ENCODE measurements around the gene CCDC88B. TPM values are rescaled to one million over a fixed set of nuclear protein-coding genes. Genes with fewer than 3 reads are reported as not detected.

The CCDC88B gene
- polyA plus RNA-seq, 1 experiment, result 0.66 TPM

GRCh38 chr11:64357446-64357845 lies 17.4 kb downstream of the CCDC88B start:
- ChIA-PET POLR2A (interaction anchor here (0.6 kb wide), 1 partner anchor 572 kb away, joined by 6 read pairs; no protein-coding TSS in a partner anchor), CTCF (interaction anchor here (0.6 to 6.8 kb wide), 5 partner anchors 13 to 107 kb away, joined by 3 to 71 read pairs (median 3); partner anchors contain the start of genes ESRRA, PRDX5 and TRMT112)
- Histone ChIP-seq H3K4me3 (ENCODE audit: low read depth, low read length) (no peak overlapping the region), H3K36me3 (ENCODE audit: control insufficient read depth, insufficient read depth, low read length) (peaks cover 14% of the 10 kb centered on the region), H3K27me3 (ENCODE audit: control insufficient read depth, insufficient read depth, low read length) (no peaks in the 10 kb centered on the region)
- no peak for DNase-seq (ENCODE audit: low read depth)
- TF ChIP-seq, protein P1, sequence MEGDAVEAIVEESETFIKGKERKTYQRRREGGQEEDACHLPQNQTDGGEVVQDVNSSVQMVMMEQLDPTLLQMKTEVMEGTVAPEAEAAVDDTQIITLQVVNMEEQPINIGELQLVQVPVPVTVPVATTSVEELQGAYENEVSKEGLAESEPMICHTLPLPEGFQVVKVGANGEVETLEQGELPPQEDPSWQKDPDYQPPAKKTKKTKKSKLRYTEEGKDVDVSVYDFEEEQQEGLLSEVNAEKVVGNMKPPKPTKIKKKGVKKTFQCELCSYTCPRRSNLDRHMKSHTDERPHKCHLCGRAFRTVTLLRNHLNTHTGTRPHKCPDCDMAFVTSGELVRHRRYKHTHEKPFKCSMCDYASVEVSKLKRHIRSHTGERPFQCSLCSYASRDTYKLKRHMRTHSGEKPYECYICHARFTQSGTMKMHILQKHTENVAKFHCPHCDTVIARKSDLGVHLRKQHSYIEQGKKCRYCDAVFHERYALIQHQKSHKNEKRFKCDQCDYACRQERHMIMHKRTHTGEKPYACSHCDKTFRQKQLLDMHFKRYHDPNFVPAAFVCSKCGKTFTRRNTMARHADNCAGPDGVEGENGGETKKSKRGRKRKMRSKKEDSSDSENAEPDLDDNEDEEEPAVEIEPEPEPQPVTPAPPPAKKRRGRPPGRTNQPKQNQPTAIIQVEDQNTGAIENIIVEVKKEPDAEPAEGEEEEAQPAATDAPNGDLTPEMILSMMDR (IDR thresholded peaks at IDR 0.05; ENCODE audit: insufficient read depth, low read depth, low read length), result no peak

DNA sequence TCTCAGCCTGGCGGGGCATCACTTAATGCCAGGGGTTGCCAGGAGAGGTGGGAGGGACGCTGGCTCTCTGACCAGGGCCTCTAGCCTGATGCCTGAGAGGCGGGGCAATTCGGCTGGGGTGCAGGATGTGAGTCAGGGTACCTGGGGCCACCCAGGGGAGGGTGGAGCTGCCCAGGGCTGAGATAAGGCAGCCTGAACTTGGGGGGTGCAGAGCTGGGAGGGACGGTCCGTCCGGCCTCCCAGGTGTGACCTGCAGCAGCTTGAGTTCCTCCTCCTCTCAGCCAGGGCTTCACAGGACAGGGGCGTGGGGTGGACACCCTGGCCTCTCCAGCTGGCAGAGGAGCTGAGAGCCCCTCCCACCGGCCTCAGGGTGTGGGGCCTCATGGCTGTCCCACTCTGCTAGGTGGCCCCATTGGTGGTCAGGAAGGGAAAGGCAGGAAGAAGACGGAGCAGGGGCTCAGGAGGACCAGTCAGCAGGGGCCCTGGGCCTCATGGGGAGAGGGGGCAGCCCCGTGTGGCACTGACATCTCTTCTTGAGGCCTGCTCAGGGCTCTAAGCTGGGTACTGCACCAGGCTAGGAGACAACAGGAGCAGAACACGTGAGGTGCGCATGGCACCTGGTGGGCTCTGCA lies 18.0 kb downstream of the CCDC88B start:
- Histone ChIP-seq H3K27me3 (ENCODE audit: control insufficient read depth, insufficient read depth, low read length) (no peaks in the 10 kb centered on the region), H3K36me3 (ENCODE audit: control insufficient read depth, insufficient read depth, low read length) (peaks cover 14% of the 10 kb centered on the region), H3K4me3 (ENCODE audit: low read depth, low read length) (no peak overlapping the region)
- ChIA-PET POLR2A (interaction anchor here (0.6 kb wide), 1 partner anchor 573 kb away, joined by 6 read pairs; no protein-coding TSS in a partner anchor), CTCF (interaction anchor here (0.9 to 6.8 kb wide), 4 partner anchors 14 to 154 kb away, joined by 4 to 71 read pairs (median 4); partner anchors contain the start of genes PRDX5 and TRMT112)
- no peak for DNase-seq (ENCODE audit: low read depth)
- TF ChIP-seq, protein P1 (IDR thresholded peaks at IDR 0.05; ENCODE audit: insufficient read depth, low read depth, low read length), result no peak

DNA sequence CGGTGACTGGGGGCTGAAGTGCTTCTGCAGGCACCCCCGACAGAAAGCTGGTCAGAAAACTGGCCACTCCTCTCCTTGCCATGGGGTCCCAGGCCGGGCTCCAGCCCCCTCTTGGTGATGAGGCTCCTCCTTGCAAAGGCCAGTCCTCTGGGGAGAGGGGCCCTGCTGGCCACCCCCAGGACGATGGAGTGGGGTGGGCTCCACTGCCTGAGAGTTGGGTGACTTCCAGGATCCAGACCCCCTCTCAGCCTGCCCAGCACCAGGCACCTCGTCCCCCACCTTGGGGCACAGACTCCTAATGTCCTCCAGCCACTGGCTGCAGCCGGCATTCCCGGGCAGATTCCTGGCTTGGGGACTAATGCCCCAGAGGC lies 18.5 kb downstream of the CCDC88B start:
- Histone ChIP-seq H3K27me3 (ENCODE audit: control insufficient read depth, insufficient read depth, low read length) (no peaks in the 10 kb centered on the region), H3K36me3 (ENCODE audit: control insufficient read depth, insufficient read depth, low read length) (peaks cover 16% of the 10 kb centered on the region), H3K4me3 (ENCODE audit: low read depth, low read length) (peak overlapping the region; percentile 40)
- CTCF ChIA-PET, result interaction anchor here (1.0 to 6.8 kb wide), 3 partner anchors 14 to 154 kb away, joined by 4 to 71 read pairs (median 5); no protein-coding TSS in a partner anchor
- no peak for DNase-seq (ENCODE audit: low read depth)
- TF ChIP-seq, protein P1 (IDR thresholded peaks at IDR 0.05; ENCODE audit: insufficient read depth, low read depth, low read length), result no peak
- POLR2A ChIA-PET, result no interaction called here

GRCh38 chr11:64358907-64359711 lies 19.1 kb downstream of the CCDC88B start, which contains the start of gene RPS6KA4:
TSS of gene RPS6KA4 (plus strand) at chr11:64359162. CDS start at chr11:64359236, 74 bp downstream.
- DNase-seq (ENCODE audit: low read depth), result no peak
- POLR2A ChIA-PET, result no interaction called here
- Histone ChIP-seq H3K27me3 (ENCODE audit: control insufficient read depth, insufficient read depth, low read length) (no peaks in the 10 kb centered on the region), H3K4me3 (ENCODE audit: low read depth, low read length) (peak within 1 kb of the TSS; percentile 89), H3K36me3 (ENCODE audit: control insufficient read depth, insufficient read depth, low read length) (peaks cover 16% of the 10 kb centered on the region)
- TF ChIP-seq, protein P1 (IDR thresholded peaks at IDR 0.05; ENCODE audit: insufficient read depth, low read depth, low read length), result no peak
- CTCF ChIA-PET, result interaction anchor here (1.0 to 6.8 kb wide), 4 partner anchors 15 to 155 kb away, joined by 4 to 71 read pairs (median 4); no protein-coding TSS in a partner anchor

Data from BJ (cell line).